D721Med (cell line): ENCODE data around the gene TOGARAM2.

Source experiments
- DNase-seq: peaks from one replicate; pipeline ENCODE4 v3.0.0; 2011; ENCODE audit warnings: low spot score; ENCODE audit not compliant: insufficient read length
- FAIRE-seq: peaks from 2 replicates; lab custom pipeline; 2011; peaks lifted over from hg19 to GRCh38; lab: Jason Lieb, UNC
- TF ChIP-seq, protein P1 (sequence below): IDR thresholded peaks from 2 replicates; pipeline ENCODE4 v1.5.1; 2012; ENCODE audit warnings: mild to moderate bottlenecking, control low read depth; ENCODE audit not compliant: insufficient read depth; ENCODE audit errors: missing control alignments

The TOGARAM2 gene

DNA sequence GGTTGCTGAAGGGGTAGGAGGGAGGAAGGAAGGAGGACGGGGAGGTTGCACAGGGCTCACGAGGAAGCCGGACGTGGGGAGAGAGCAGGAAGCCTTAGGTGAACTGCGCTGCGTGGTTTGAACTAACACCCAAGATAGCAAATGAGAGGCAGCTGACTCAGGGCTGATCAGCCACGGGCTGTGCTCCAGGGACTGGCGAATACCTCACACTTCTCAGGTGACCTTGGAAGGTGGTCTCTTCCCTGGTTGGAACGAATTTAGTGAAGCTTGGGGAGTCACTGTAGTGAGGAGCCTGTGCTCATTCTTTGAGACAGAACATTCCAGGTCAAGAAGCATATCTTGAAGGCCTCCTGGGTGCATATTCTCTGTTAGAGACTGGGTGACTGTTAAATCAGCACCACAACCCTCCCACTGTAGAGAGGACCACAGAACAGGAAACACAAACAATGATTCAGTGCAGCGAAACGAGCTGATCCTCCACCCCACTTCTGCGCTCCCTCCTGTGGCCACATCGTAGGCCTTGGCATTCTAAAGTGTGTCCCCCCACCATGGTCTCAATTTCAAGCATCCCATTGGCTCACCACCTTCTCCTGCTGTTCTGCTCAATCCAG is 33.8 kb downstream of the TOGARAM2 start:
- FAIRE-seq (no peak), DNase-seq (no peak)
- TF ChIP-seq, protein P1, sequence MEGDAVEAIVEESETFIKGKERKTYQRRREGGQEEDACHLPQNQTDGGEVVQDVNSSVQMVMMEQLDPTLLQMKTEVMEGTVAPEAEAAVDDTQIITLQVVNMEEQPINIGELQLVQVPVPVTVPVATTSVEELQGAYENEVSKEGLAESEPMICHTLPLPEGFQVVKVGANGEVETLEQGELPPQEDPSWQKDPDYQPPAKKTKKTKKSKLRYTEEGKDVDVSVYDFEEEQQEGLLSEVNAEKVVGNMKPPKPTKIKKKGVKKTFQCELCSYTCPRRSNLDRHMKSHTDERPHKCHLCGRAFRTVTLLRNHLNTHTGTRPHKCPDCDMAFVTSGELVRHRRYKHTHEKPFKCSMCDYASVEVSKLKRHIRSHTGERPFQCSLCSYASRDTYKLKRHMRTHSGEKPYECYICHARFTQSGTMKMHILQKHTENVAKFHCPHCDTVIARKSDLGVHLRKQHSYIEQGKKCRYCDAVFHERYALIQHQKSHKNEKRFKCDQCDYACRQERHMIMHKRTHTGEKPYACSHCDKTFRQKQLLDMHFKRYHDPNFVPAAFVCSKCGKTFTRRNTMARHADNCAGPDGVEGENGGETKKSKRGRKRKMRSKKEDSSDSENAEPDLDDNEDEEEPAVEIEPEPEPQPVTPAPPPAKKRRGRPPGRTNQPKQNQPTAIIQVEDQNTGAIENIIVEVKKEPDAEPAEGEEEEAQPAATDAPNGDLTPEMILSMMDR: no peak

DNA sequence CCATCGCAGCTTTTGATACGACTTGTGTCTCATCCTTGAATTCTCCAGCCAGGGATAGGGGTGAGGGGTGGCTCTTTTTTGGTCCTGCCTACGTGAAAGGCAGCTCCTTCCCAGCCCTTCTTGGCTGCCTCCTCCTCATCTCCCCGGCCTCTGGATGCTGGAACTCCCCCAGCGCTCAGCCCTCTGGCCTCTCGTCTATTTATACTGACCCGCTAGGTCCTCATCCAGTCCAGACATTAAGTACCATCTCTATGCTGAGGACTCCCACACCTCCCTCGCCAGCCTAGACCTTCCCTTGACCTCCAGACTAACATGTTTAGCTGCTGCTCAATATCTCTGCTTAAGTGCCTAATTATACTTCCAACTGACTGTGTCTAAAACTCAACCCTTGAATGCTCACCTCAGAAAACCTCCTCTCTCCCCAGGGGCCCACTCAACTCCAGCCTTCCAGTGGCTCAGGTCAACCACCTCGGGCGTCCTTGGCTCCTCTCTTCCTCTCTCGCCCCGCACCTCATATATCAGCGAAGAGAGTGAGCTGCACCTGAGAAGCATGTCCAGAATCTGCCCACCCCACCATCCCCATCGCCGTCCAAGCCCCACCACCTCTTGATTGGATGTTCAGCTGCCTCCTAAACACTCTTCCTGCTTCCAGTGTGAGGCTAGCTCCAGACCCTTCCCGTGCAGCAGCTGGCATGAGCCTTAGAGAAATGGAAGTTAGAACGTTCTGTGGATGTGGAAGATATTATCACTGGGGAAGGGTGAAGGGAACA is 34.8 kb downstream of the TOGARAM2 start:
- TF ChIP-seq, protein P1: no peak
- no peak for FAIRE-seq

DNA sequence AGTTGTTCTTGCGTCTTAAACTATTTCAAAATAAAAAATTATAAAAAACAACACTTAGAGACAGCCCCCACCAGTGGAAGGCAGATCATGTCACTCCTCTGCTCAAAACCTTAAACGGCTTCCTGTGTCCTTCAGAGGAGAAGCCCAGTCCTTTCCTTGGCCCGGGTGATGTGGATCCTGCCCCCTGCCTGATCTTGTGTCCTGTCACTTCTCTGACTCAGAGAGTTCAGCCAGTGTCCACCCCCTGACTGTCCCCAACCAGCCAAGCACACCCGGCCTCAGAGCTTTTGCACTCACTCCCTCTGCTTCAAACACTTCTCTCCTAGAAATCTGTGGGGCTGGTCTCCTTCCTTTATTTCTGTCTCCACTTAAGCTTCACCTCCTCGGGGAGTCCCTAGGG is 35.4 kb downstream of the TOGARAM2 start:
- TF ChIP-seq, protein P1: no peak
- no peak for FAIRE-seq

More for the DNA sequence above, 34.8 kb downstream of the TOGARAM2 start:
- DNase-seq: no peak

DNA sequence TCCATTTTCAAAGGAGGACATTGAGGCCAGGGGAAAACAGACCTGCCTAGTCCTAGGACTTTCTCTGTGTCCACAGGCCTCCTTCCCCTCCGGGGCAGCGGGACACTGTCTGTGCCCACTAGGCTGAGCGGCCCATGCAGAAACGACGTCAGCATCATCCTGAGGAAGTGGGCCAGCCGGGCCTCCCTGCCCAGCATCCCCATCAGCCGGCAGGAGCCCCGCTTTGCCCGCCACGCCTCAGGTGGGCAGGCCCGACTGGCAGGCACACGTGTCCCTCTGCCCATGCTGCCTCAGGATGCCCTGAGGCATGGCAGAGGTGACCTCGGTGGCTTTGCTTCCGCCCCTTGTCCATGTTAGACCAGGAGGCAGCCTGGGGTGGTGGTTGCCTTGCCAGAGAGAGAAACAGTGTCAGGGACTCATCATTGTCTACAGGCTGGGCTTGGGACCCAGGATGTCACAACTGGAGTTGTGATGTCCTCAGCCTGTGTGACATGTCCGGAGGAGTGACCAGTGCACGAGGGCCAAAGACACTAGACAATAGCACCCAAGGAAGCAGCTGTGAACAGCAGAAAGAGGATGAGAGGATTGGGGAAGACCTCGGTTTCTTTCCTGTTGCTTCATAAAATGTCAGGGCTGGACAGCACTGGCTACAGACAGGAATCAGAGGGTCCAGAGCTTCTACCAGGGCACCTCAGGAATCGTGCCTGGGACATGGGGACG is 36.8 kb downstream of the TOGARAM2 start:
- FAIRE-seq (no peak), DNase-seq (no peak)
- TF ChIP-seq, protein P1: no peak

More for the DNA sequence above, 35.4 kb downstream of the TOGARAM2 start:
- no peak for DNase-seq

DNA sequence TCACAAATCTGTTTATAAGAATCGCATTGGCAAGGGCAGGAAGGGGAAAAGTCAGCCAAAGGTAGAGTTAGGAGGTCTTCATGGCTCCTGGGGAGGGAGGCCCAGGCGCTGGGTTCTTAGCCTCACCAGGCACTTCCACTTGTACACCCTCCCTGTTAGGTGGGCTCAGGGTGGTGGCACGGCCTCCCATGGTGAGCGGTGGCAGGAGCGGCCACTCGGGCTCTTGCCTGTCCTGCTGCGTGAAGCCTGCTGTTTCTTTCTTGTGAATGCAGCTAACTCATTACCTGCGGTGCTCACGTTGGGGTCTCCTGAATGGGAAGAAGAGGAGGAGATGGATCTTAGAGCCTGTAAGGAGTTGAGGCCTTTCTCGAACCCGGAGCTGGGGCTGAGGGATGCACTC is 40.8 kb downstream of the TOGARAM2 start:
- TF ChIP-seq, protein P1: no peak
- FAIRE-seq: no peak

DNA sequence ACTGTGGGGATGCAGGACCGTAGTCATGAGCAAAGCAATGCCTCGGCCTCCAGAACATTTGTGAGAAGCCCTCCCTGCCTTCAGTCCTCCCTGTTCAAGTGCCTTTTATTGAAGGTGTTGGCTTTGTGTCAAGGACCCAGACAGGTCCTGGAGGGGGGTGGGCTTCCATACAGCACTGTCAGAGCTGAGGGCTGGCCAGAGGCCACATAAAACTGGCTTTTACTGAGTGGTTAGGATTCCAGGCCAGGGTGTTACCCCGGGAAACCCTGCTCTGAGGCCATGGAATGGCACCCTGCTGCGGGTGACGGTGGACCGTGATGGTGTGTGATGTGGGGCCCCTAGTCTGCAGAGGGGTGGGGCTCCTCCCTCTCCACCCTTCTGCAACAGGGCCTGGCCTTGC is 41.6 kb downstream of the TOGARAM2 start:
- TF ChIP-seq, protein P1: no peak
- DNase-seq (no peak), FAIRE-seq (no peak)

More for the DNA sequence above, 40.8 kb downstream of the TOGARAM2 start:
- DNase-seq: no peak
